Neural cell (in vitro differentiated cells): ENCODE data around the gene ACIN1. TPM values are rescaled to one million over a fixed set of nuclear protein-coding genes. Genes with fewer than 3 reads are reported as not detected.

ENCODE experiments used
- H2AFZ ChIP-seq: fragments of 200-600, 300-800 bp; sonication (generic), shearing (Covaris generic); 2 replicates; pipeline ENCODE4 v1.6.0; 2014; ENCODE audit warnings: low read depth, mild to moderate bottlenecking, antibody characterized with exemption, low read length, moderate library complexity
- H3F3A ChIP-seq: fragments of 200-600 bp; shearing (Covaris generic); 2 replicates; pipeline ENCODE4 v1.6.1; 2016; ENCODE audit warnings: mild to moderate bottlenecking, moderate library complexity, mixed read lengths, antibody characterized with exemption, low read length; ENCODE audit not compliant: insufficient read depth, poor library complexity, severe bottlenecking
- H3K27ac ChIP-seq: fragments of 200-600, 300-800 bp; sonication (generic), shearing (Covaris generic); 2 replicates; pipeline ENCODE4 v1.5.1; 2014; ENCODE audit warnings: mild to moderate bottlenecking, low read length, moderate library complexity
- H3K27me3 ChIP-seq: fragments of 300-800, 200-600 bp; sonication (generic), shearing (Covaris generic); 2 replicates; pipeline ENCODE4 v1.6.0; 2014; ENCODE audit warnings: mild to moderate bottlenecking, low read depth, low read length, moderate library complexity; ENCODE audit not compliant: insufficient read depth
- H3K36me3 ChIP-seq: fragments of 300-800, 200-600 bp; sonication (generic), shearing (Covaris generic); 2 replicates; pipeline ENCODE4 v1.5.1; 2014; ENCODE audit warnings: mild to moderate bottlenecking, antibody characterized with exemption, low read length, moderate library complexity; ENCODE audit not compliant: insufficient read depth
- H3K4me2 ChIP-seq: fragments of 300-800, 200-600 bp; sonication (generic), shearing (Covaris generic); 2 replicates; pipeline ENCODE4 v1.6.0; 2014; ENCODE audit warnings: mild to moderate bottlenecking, low read length
- H3K4me3 ChIP-seq: fragments of 300-800, 200-600 bp; sonication (generic), shearing (Covaris generic); 2 replicates; pipeline ENCODE4 v1.5.1; 2014; ENCODE audit warnings: mild to moderate bottlenecking, low read length, moderate library complexity
- H3K79me2 ChIP-seq: fragments of 200-600 bp; shearing (Covaris generic); replicated peaks from 2 replicates; pipeline ENCODE4 v1.6.0; 2014; ENCODE audit warnings: mild to moderate bottlenecking, low read length, moderate library complexity; ENCODE audit not compliant: insufficient read depth
- H3K9ac ChIP-seq: fragments of 300-800, 200-600 bp; sonication (generic), shearing (Covaris generic); 2 replicates; pipeline ENCODE4 v1.6.1; 2016; ENCODE audit warnings: mild to moderate bottlenecking, low read length, mixed read lengths
- H3K9me2 ChIP-seq: fragments of 200-600 bp; shearing (Covaris generic); 2 replicates; pipeline ENCODE4 v1.6.1; 2016; ENCODE audit warnings: mild to moderate bottlenecking, low read length, mixed read lengths; ENCODE audit not compliant: insufficient read depth
- H3K9me3 ChIP-seq: fragments of 200-600, 300-800 bp; sonication (generic), shearing (Covaris generic); 2 replicates; pipeline ENCODE4 v1.6.1; 2016; ENCODE audit warnings: mild to moderate bottlenecking, mixed run types, low read length, moderate library complexity, mixed read lengths
- H4K20me1 ChIP-seq: fragments of 200-600 bp; shearing (Covaris generic); 2 replicates; pipeline ENCODE4 v1.6.1; 2016; ENCODE audit warnings: mild to moderate bottlenecking, mixed run types; ENCODE audit not compliant: insufficient read depth
- CTCF ChIP-seq: fragments of 450-650 bp; IDR thresholded peaks from 2 replicates; pipeline ENCODE4 v1.5.1; 2014; ENCODE audit warnings: antibody characterized with exemption, mild to moderate bottlenecking, moderate library complexity; ENCODE audit not compliant: poor library complexity, severe bottlenecking
- EP300 ChIP-seq: fragments of 450-650 bp; conservative IDR thresholded peaks from 2 replicates; pipeline ENCODE4 v1.6.1; 2014; ENCODE audit warnings: antibody characterized with exemption, mild to moderate bottlenecking, moderate library complexity; ENCODE audit not compliant: poor library complexity, severe bottlenecking
- EZH2 ChIP-seq: fragments of 200-600, 300-800 bp; shearing (Covaris generic), sonication (generic); IDR thresholded peaks from 2 replicates; pipeline ENCODE4 v1.6.1; 2014; ENCODE audit warnings: antibody characterized with exemption, low read length, borderline replicate concordance, mild to moderate bottlenecking; ENCODE audit not compliant: insufficient read depth, poor library complexity, severe bottlenecking
- MXI1 ChIP-seq: fragments of 450-650 bp; conservative IDR thresholded peaks from 2 replicates; pipeline ENCODE4 v1.6.1; 2014; ENCODE audit warnings: antibody characterized with exemption, mild to moderate bottlenecking; ENCODE audit not compliant: poor library complexity, severe bottlenecking
- POLR2AphosphoS5 ChIP-seq: IDR thresholded peaks from 2 replicates; pipeline ENCODE4 v1.6.1; 2012
- RAD21 ChIP-seq: fragments of 450-650 bp; conservative IDR thresholded peaks from 2 replicates; pipeline ENCODE4 v1.6.1; 2014; ENCODE audit warnings: antibody characterized with exemption, mild to moderate bottlenecking, moderate library complexity
- REST ChIP-seq: IDR thresholded peaks from 2 replicates; pipeline ENCODE4 v1.6.1; 2012; ENCODE audit warnings: borderline replicate concordance
- SMC3 ChIP-seq: fragments of 450-650 bp; conservative IDR thresholded peaks from 2 replicates; pipeline ENCODE4 v1.6.1; 2014; ENCODE audit warnings: antibody characterized with exemption, mild to moderate bottlenecking, moderate library complexity; ENCODE audit not compliant: poor library complexity
- TAF1 ChIP-seq: IDR thresholded peaks from 2 replicates; pipeline ENCODE4 v1.6.1; 2012; ENCODE audit warnings: low read depth
- polyA plus RNA-seq: library from polyadenylated mRNA; depleted of rRNA; stranded (reverse); fragments of >200 nt; gene quantifications from 2 replicates; pipeline ENCODE4 v1.2.3, GENCODE V29; 2014

The ACIN1 gene
- polyA plus RNA-seq, 1 donor from 2014 or later, result 143 TPM

GRCh38 chr14:23024612-23025075 is 70.3 kb downstream of the ACIN1 start:
- Histone ChIP-seq H3K9me3 (no peaks in the 10 kb centered on the region), H3K4me3 (no peak overlapping the region), H3K27ac (peak overlapping the region; percentile 15), H3K4me2 (no peak overlapping the region), H3F3A (no peaks in the 10 kb centered on the region), H3K27me3 (no peaks in the 10 kb centered on the region), H3K9ac (no peak overlapping the region), H2AFZ (no peak overlapping the region), H3K79me2 (no peaks in the 10 kb centered on the region), H4K20me1 (no peaks in the 10 kb centered on the region), H3K9me2 (no peaks in the 10 kb centered on the region), H3K36me3 (no peaks in the 10 kb centered on the region)
- TF ChIP-seq SMC3, result no peak
- no peak for TF ChIP-seq RAD21
- TF ChIP-seq MXI1, result no peak
- TF ChIP-seq CTCF, result no peak
- TF ChIP-seq EP300, result no peak
- TF ChIP-seq POLR2AphosphoS5, result no peak
- no peak for TF ChIP-seq EZH2
- no peak for TF ChIP-seq REST
- TF ChIP-seq TAF1, result no peak

- Histone ChIP-seq H2AFZ (no peak overlapping the region), H3K79me2 (no peaks in the 10 kb centered on the region), H3K9me3 (no peaks in the 10 kb centered on the region), H3K4me3 (no peak overlapping the region), H3F3A (no peaks in the 10 kb centered on the region), H3K27me3 (no peaks in the 10 kb centered on the region), H3K9ac (no peak overlapping the region), H3K27ac (no peak overlapping the region), H3K9me2 (no peaks in the 10 kb centered on the region), H3K4me2 (no peak overlapping the region), H4K20me1 (no peaks in the 10 kb centered on the region), H3K36me3 (no peaks in the 10 kb centered on the region)
- TF ChIP-seq EP300 (no peak), CTCF (no peak), POLR2AphosphoS5 (no peak), EZH2 (no peak), MXI1 (no peak), RAD21 (no peak), SMC3 (no peak), REST (no peak), TAF1 (no peak)
These were observed 71.2 kb downstream of the ACIN1 start for GRCh38 chr14:23023795-23024152.
